ENCODE data around the gene ADAMTS14.

Gene ADAMTS14

GRCh38 chr10:70786799-70787415 is 114.6 kb downstream of the ADAMTS14 start:
- no peak for DNase-seq (ENCODE audit: extremely low spot score)
- ChIA-PET POLR2A (no interaction called here), CTCF (no interaction called here)
- no peak for TF ChIP-seq ARNT (IDR thresholded peaks at IDR 0.05)
- TF ChIP-seq TARDBP (IDR thresholded peaks at IDR 0.05) = no peak

GRCh38 chr10:70791386-70792039 is 119.2 kb downstream of the ADAMTS14 start:
- ChIA-PET CTCF (no interaction called here), POLR2A (no interaction called here)
- no peak for DNase-seq (ENCODE audit: extremely low spot score)
- TF ChIP-seq ARNT (IDR thresholded peaks at IDR 0.05) = no peak
- TF ChIP-seq ELF4 (IDR thresholded peaks at IDR 0.05) = no peak
- no peak for TF ChIP-seq TARDBP (IDR thresholded peaks at IDR 0.05)
- no peak for TF ChIP-seq NFRKB (IDR thresholded peaks at IDR 0.05)
- TF ChIP-seq PKNOX1 (IDR thresholded peaks at IDR 0.05) = no peak
- TF ChIP-seq FOXK2 (IDR thresholded peaks at IDR 0.05) = no peak
- no peak for TF ChIP-seq BHLHE40 (IDR thresholded peaks at IDR 0.05; ENCODE audit: borderline replicate concordance)
- no peak for TF ChIP-seq SP1 (IDR thresholded peaks at IDR 0.05)
- TF ChIP-seq LEF1 (IDR thresholded peaks at IDR 0.05; ENCODE audit: borderline replicate concordance) = no peak
- no peak for TF ChIP-seq L3MBTL2 (conservative IDR thresholded peaks at IDR 0.05)
- TF ChIP-seq SUZ12 (IDR thresholded peaks at IDR 0.05) = no peak
- TF ChIP-seq FOXA1 (IDR thresholded peaks at IDR 0.05) = no peak
- TF ChIP-seq CTBP1 (IDR thresholded peaks at IDR 0.05; ENCODE audit: borderline replicate concordance) = no peak

- TF ChIP-seq ARNT (IDR thresholded peaks at IDR 0.05) (no peak), BHLHE40 (IDR thresholded peaks at IDR 0.05; ENCODE audit: borderline replicate concordance) (no peak), HDGF (IDR thresholded peaks at IDR 0.05; ENCODE audit: borderline replicate concordance) (no peak), SUZ12 (IDR thresholded peaks at IDR 0.05) (no peak)
- no peak for DNase-seq (ENCODE audit: extremely low spot score)
- CTCF ChIA-PET = no interaction called here
- POLR2A ChIA-PET = no interaction called here
Observed at GRCh38 chr10:70795613-70796012, 123.3 kb downstream of the ADAMTS14 start.

GRCh38 chr10:70797840-70798239 is 125.5 kb downstream of the ADAMTS14 start:
- ChIA-PET CTCF (no interaction called here), POLR2A (no interaction called here)
- TF ChIP-seq CTBP1 (IDR thresholded peaks at IDR 0.05; ENCODE audit: borderline replicate concordance) (no peak), NFRKB (IDR thresholded peaks at IDR 0.05) (no peak), SP1 (IDR thresholded peaks at IDR 0.05) (no peak), PKNOX1 (IDR thresholded peaks at IDR 0.05) (no peak), HDGF (IDR thresholded peaks at IDR 0.05; ENCODE audit: borderline replicate concordance) (no peak), TARDBP (IDR thresholded peaks at IDR 0.05) (no peak), L3MBTL2 (conservative IDR thresholded peaks at IDR 0.05) (no peak), SUZ12 (IDR thresholded peaks at IDR 0.05) (no peak), ELF4 (IDR thresholded peaks at IDR 0.05) (no peak), BHLHE40 (IDR thresholded peaks at IDR 0.05; ENCODE audit: borderline replicate concordance) (no peak), FOXK2 (IDR thresholded peaks at IDR 0.05) (no peak), ZNF384 (IDR thresholded peaks at IDR 0.05) (no peak), FOXA1 (IDR thresholded peaks at IDR 0.05) (no peak)
- no peak for DNase-seq (ENCODE audit: extremely low spot score)

- CTCF ChIA-PET = no interaction called here
- no peak for TF ChIP-seq ELF4 (IDR thresholded peaks at IDR 0.05)
- no peak for TF ChIP-seq PKNOX1 (IDR thresholded peaks at IDR 0.05)
- no peak for TF ChIP-seq TARDBP (IDR thresholded peaks at IDR 0.05)
- no peak for TF ChIP-seq FOXA1 (IDR thresholded peaks at IDR 0.05)
- TF ChIP-seq FOXK2 (IDR thresholded peaks at IDR 0.05) = no peak
- no peak for TF ChIP-seq BHLHE40 (IDR thresholded peaks at IDR 0.05; ENCODE audit: borderline replicate concordance)
- no peak for TF ChIP-seq FOXM1 (IDR thresholded peaks at IDR 0.05; ENCODE audit: borderline replicate concordance)
- no peak for TF ChIP-seq L3MBTL2 (conservative IDR thresholded peaks at IDR 0.05)
- no peak for TF ChIP-seq HDGF (IDR thresholded peaks at IDR 0.05; ENCODE audit: borderline replicate concordance)
- TF ChIP-seq ARNT (IDR thresholded peaks at IDR 0.05) = no peak
- TF ChIP-seq SUZ12 (IDR thresholded peaks at IDR 0.05) = no peak
- no peak for TF ChIP-seq CTBP1 (IDR thresholded peaks at IDR 0.05; ENCODE audit: borderline replicate concordance)
- no peak for TF ChIP-seq LEF1 (IDR thresholded peaks at IDR 0.05; ENCODE audit: borderline replicate concordance)
- TF ChIP-seq SP1 (IDR thresholded peaks at IDR 0.05) = no peak
- TF ChIP-seq ZNF384 (IDR thresholded peaks at IDR 0.05) = no peak
- no peak for TF ChIP-seq NFRKB (IDR thresholded peaks at IDR 0.05)
- POLR2A ChIA-PET = no interaction called here
- no peak for DNase-seq (ENCODE audit: extremely low spot score)
Observed at GRCh38 chr10:70799124-70799523, 126.8 kb downstream of the ADAMTS14 start.

- CTCF ChIA-PET = no interaction called here
- TF ChIP-seq TARDBP (IDR thresholded peaks at IDR 0.05) (no peak), FOXK2 (IDR thresholded peaks at IDR 0.05) (no peak), L3MBTL2 (conservative IDR thresholded peaks at IDR 0.05) (no peak), LEF1 (IDR thresholded peaks at IDR 0.05; ENCODE audit: borderline replicate concordance) (no peak), FOXA1 (IDR thresholded peaks at IDR 0.05) (no peak), BHLHE40 (IDR thresholded peaks at IDR 0.05; ENCODE audit: borderline replicate concordance) (no peak), SUZ12 (IDR thresholded peaks at IDR 0.05) (no peak), ARNT (IDR thresholded peaks at IDR 0.05) (no peak), ELF4 (IDR thresholded peaks at IDR 0.05) (no peak)
- POLR2A ChIA-PET = no interaction called here
- DNase-seq (ENCODE audit: extremely low spot score) = no peak
Observed at GRCh38 chr10:70801854-70802253, 129.5 kb downstream of the ADAMTS14 start.

All from HEK293T (cell line).